AG04450 (cell line): Measurements from ENCODE around the gene SLC27A5. TPM values are rescaled to one million over a fixed set of nuclear protein-coding genes. Genes with fewer than 3 reads are reported as not detected.

ENCODE experiments used
- CTCF ChIA-PET: fragments of 300-600, 350-600 bp; formaldehyde crosslinking; extraction: SDS; loops from one replicate; lab custom pipeline; 2022; ENCODE audit warnings: antibody characterized with exemption, inconsistent platforms; lab: Charles Lee
- POLR2A ChIA-PET: fragments of 350-600 bp; formaldehyde crosslinking; extraction: SDS; loops from one replicate; lab custom pipeline; 2021; ENCODE audit warnings: antibody characterized with exemption, inconsistent platforms; lab: Yijun Ruan, JAX
- DNase-seq: peaks from one replicate; pipeline ENCODE4 v3.0.0-alpha.2; 2011; ENCODE audit warnings: low read depth, low spot score
- H3K27ac ChIP-seq: one replicate; pipeline ENCODE4 v1.5.1; 2012; ENCODE audit warnings: low read depth, low read length, control low read depth
- H3K27me3 ChIP-seq: one replicate; pipeline ENCODE4 v1.6.0; 2012; ENCODE audit warnings: low read length; ENCODE audit not compliant: control insufficient read depth, insufficient read depth
- H3K4me3 ChIP-seq: 2 replicates; pipeline ENCODE4 v1.5.1; 2011; ENCODE audit warnings: mild to moderate bottlenecking, low read depth, low read length, control low read depth
- H3K9me3 ChIP-seq: 2 replicates; pipeline ENCODE4 v1.5.1; 2012; ENCODE audit warnings: low read length; ENCODE audit not compliant: control insufficient read depth, insufficient read depth
- CTCF ChIP-seq: IDR thresholded peaks from 2 replicates; pipeline ENCODE4 v1.5.1; 2011; ENCODE audit warnings: low read depth, low read length, control low read depth, inconsistent platforms
- polyA plus RNA-seq: library from polyadenylated mRNA; depleted of rRNA; stranded (reverse); fragments of >200 nt; gene quantifications from 2 replicates; pipeline ENCODE4 v1.2.3, GENCODE V29; 2011

The SLC27A5 gene
- polyA plus RNA-seq, 1 experiment = 7.4 TPM

GRCh38 chr19:58538257-58539168, 26.7 kb upstream of the SLC27A5 start:
- Histone ChIP-seq H3K4me3 (peak overlapping the region; percentile 31; the same call in 1 of the 2 replicates), H3K27me3 (peaks cover 27% of the 10 kb centered on the region), H3K9me3 (no peaks in the 10 kb centered on the region; the same call in 1 of the 2 replicates), H3K27ac (no peak overlapping the region)
- DNase-seq = no peak
- ChIA-PET CTCF (interaction anchor here (0.7 to 1.0 kb wide), 2 partner anchors 19 to 47 kb away, joined by 4 to 5 read pairs; partner anchors contain the start of gene ZBTB45), POLR2A (no interaction called here)
- no peak for TF ChIP-seq CTCF

GRCh38 chr19:58536852-58537798, 25.3 kb upstream of the SLC27A5 start:
- peaks cover 28% of the 10 kb centered on the region for H3K27me3 ChIP-seq
- H3K4me3 ChIP-seq = no peak overlapping the region
- no peak overlapping the region for H3K27ac ChIP-seq
- no peak for DNase-seq
- H3K9me3 ChIP-seq = no peaks in the 10 kb centered on the region; the same call in 1 of the 2 replicates
- ChIA-PET CTCF (interaction anchor here (0.7 to 1.0 kb wide), 2 partner anchors 18 to 48 kb away, joined by 4 to 5 read pairs; partner anchors contain the start of gene ZBTB45), POLR2A (no interaction called here)
- TF ChIP-seq CTCF = no peak

GRCh38 chr19:58535857-58536256, 24.1 kb upstream of the SLC27A5 start:
- H3K27ac ChIP-seq = no peak overlapping the region
- no peak overlapping the region for H3K4me3 ChIP-seq
- ChIA-PET POLR2A (no interaction called here), CTCF (interaction anchor here (2.8 kb wide), 1 partner anchor 16 kb away, joined by 13 read pairs; the partner anchor contains the start of gene ZBTB45)
- peaks cover 41% of the 10 kb centered on the region for H3K27me3 ChIP-seq
- no peaks in the 10 kb centered on the region; the same call in 1 of the 2 replicates for H3K9me3 ChIP-seq
- DNase-seq = no peak
- TF ChIP-seq CTCF = no peak

GRCh38 chr19:58531034-58531840, 19.4 kb upstream of the SLC27A5 start:
- peaks cover 20% of the 10 kb centered on the region for H3K27me3 ChIP-seq
- H3K9me3 ChIP-seq = no peaks in the 10 kb centered on the region
- H3K27ac ChIP-seq = no peak overlapping the region
- no peak for TF ChIP-seq CTCF
- POLR2A ChIA-PET = no interaction called here
- CTCF ChIA-PET = interaction anchor here (1.0 to 1.7 kb wide), 2 partner anchors 12 to 17 kb away, joined by 3 to 7 read pairs; partner anchors contain the start of gene ZBTB45
- no peak for DNase-seq
- H3K4me3 ChIP-seq = no peak overlapping the region
